ENCODE data around the gene TOMM40.

Gene TOMM40

GRCh38 chr19:44942067-44942571 lies 51.1 kb downstream of the TOMM40 start, which contains the start of gene APOC4:
APOC4 (plus strand) TSS chr19:44942237; CDS start chr19:44942278, 41 bp downstream.
- no peak for TF ChIP-seq CTCF (IDR thresholded peaks at IDR 0.05; ENCODE audit: insufficient read depth, low read depth, low read length, missing control alignments)
- no peak for DNase-seq (ENCODE audit: low read depth)
- no peak within 1 kb of the TSS for H3K4me3 ChIP-seq (ENCODE audit: low read depth, low read length)

GRCh38 chr19:44943801-44944249 lies 52.8 kb downstream of the TOMM40 start:
- peak; percentile 10 for TF ChIP-seq CTCF (IDR thresholded peaks at IDR 0.05; ENCODE audit: insufficient read depth, low read depth, low read length, missing control alignments)
- H3K4me3 ChIP-seq (ENCODE audit: low read depth, low read length), result no peak overlapping the region
- peak; percentile 79 for DNase-seq (ENCODE audit: low read depth)

DNA sequence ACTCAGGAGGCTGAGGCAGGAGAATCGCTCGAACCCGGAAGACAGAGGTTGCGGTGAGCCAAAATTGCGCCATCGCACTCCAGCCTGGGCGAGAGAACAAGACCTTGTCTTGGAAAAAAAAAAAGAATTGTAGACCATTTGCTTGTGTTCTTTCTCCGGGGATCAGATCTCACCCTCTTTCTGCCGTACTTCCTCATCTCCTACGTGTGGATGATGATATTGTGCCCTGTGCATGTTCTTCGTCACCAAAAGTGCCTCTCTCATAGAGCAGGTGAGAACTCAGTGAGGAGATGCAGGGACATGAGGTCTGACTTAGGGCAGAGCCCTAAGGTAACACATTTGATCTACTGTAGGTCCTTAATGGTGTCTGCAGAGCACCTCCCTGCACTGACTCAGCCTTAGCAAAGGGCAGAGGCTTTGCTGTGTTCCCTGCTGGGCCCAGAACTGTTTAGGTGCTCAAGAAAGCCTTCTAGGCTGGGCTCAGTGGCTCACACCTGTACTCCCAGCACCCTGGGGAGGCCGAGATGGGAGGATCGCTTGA lies 56.1 kb downstream of the TOMM40 start:
- TF ChIP-seq CTCF (IDR thresholded peaks at IDR 0.05; ENCODE audit: insufficient read depth, low read depth, low read length, missing control alignments), result no peak
- H3K4me3 ChIP-seq (ENCODE audit: low read depth, low read length), result no peak overlapping the region
- DNase-seq (ENCODE audit: low read depth), result no peak

- no peak for DNase-seq (ENCODE audit: low read depth)
- no peak overlapping the region for H3K4me3 ChIP-seq (ENCODE audit: low read depth, low read length)
- no peak for TF ChIP-seq CTCF (IDR thresholded peaks at IDR 0.05; ENCODE audit: insufficient read depth, low read depth, low read length, missing control alignments)
Measured at GRCh38 chr19:44948237-44948636, 57.2 kb downstream of the TOMM40 start.

GRCh38 chr19:44948763-44949374 lies 57.8 kb downstream of the TOMM40 start:
- H3K4me3 ChIP-seq (ENCODE audit: low read depth, low read length), result no peak overlapping the region
- no peak for TF ChIP-seq CTCF (IDR thresholded peaks at IDR 0.05; ENCODE audit: insufficient read depth, low read depth, low read length, missing control alignments)
- no peak for DNase-seq (ENCODE audit: low read depth)

- no peak overlapping the region for H3K4me3 ChIP-seq (ENCODE audit: low read depth, low read length)
- no peak for DNase-seq (ENCODE audit: low read depth)
- TF ChIP-seq CTCF (IDR thresholded peaks at IDR 0.05; ENCODE audit: insufficient read depth, low read depth, low read length, missing control alignments), result no peak
Measured at GRCh38 chr19:44949550-44949949, 58.5 kb downstream of the TOMM40 start.

Data from GM12865 (cell line).